RWPE2 (cell line): Measurements from ENCODE around the gene COX7B2.

Source experiments
- ATAC-seq: fragments of 200-7000 bp; cut with Tn5 transposase; 3 replicates; pipeline ENCODE4 v1.9.1; 2021; ENCODE audit warnings: low read depth
- DNase-seq: peaks from one replicate; pipeline ENCODE4 v3.0.0-alpha.2; 2020; ENCODE audit warnings: low spot score
- H3K27ac ChIP-seq: fragments of 450-650 bp; 2 replicates; pipeline ENCODE4 v1.5.1; 2017; ENCODE audit warnings: mild to moderate bottlenecking; ENCODE audit not compliant: poor library complexity, severe bottlenecking
- H3K27me3 ChIP-seq: fragments of 250-450 bp; sonication (Bioruptor Pico); 2 replicates; pipeline ENCODE4 v1.5.1; 2021; ENCODE audit warnings: mild to moderate bottlenecking, moderate library complexity; ENCODE audit not compliant: insufficient read depth, poor library complexity, severe bottlenecking
- H3K36me3 ChIP-seq: fragments of 250-450 bp; sonication (Bioruptor Pico); 2 replicates; pipeline ENCODE4 v1.5.1; 2020; ENCODE audit warnings: low read depth, mild to moderate bottlenecking, moderate library complexity
- H3K4me1 ChIP-seq: fragments of 250-450 bp; sonication (Bioruptor Pico); 2 replicates; pipeline ENCODE4 v1.5.1; 2021; ENCODE audit warnings: mild to moderate bottlenecking, moderate library complexity; ENCODE audit not compliant: insufficient read depth, poor library complexity, severe bottlenecking
- H3K4me3 ChIP-seq: fragments of 250-450 bp; sonication (Bioruptor Pico); 2 replicates; pipeline ENCODE4 v1.5.1; 2021; ENCODE audit warnings: mild to moderate bottlenecking, moderate library complexity; ENCODE audit not compliant: severe bottlenecking
- H3K9me3 ChIP-seq: fragments of 250-450 bp; sonication (Bioruptor Pico); 2 replicates; pipeline ENCODE4 v1.5.1; 2021; ENCODE audit warnings: mild to moderate bottlenecking, moderate library complexity; ENCODE audit not compliant: severe bottlenecking
- CTCF ChIP-seq: fragments of 450-650 bp; IDR thresholded peaks from one replicate; pipeline ENCODE4 v1.5.1; 2017; ENCODE audit warnings: mild to moderate bottlenecking, moderate library complexity; ENCODE audit not compliant: poor library complexity, severe bottlenecking

Gene COX7B2

GRCh38 chr4:46817806-46818205, 91.2 kb downstream of the COX7B2 start:
- DNase-seq, result no peak
- H3K4me3 ChIP-seq, result no peak overlapping the region
- no peaks in the 10 kb centered on the region for H3K36me3 ChIP-seq
- no peaks in the 10 kb centered on the region for H3K4me1 ChIP-seq
- H3K9me3 ChIP-seq, result no peaks in the 10 kb centered on the region
- no peak for TF ChIP-seq CTCF
- peaks cover 4% of the 10 kb centered on the region for H3K27me3 ChIP-seq
- ATAC-seq, result no peak
- H3K27ac ChIP-seq, result no peak overlapping the region

GRCh38 chr4:46804781-46805413, 104.1 kb downstream of the COX7B2 start:
- Histone ChIP-seq H3K36me3 (no peaks in the 10 kb centered on the region), H3K27ac (no peak overlapping the region), H3K27me3 (peaks cover 2% of the 10 kb centered on the region), H3K4me3 (no peak overlapping the region), H3K9me3 (no peaks in the 10 kb centered on the region), H3K4me1 (no peaks in the 10 kb centered on the region)
- no peak for ATAC-seq
- DNase-seq, result no peak
- no peak for TF ChIP-seq CTCF

GRCh38 chr4:46793036-46793435, 116.0 kb downstream of the COX7B2 start:
- Histone ChIP-seq H3K4me3 (no peak overlapping the region), H3K9me3 (no peaks in the 10 kb centered on the region), H3K36me3 (no peaks in the 10 kb centered on the region), H3K4me1 (no peaks in the 10 kb centered on the region), H3K27ac (no peak overlapping the region), H3K27me3 (peaks cover 3% of the 10 kb centered on the region)
- no peak for ATAC-seq
- DNase-seq, result no peak
- TF ChIP-seq CTCF, result no peak

GRCh38 chr4:46781434-46782092, 127.5 kb downstream of the COX7B2 start:
- no peak for TF ChIP-seq CTCF
- DNase-seq, result peak; percentile 34
- ATAC-seq, result no peak
- Histone ChIP-seq H3K4me3 (no peak overlapping the region), H3K27me3 (no peaks in the 10 kb centered on the region), H3K27ac (no peak overlapping the region), H3K9me3 (no peaks in the 10 kb centered on the region), H3K36me3 (no peaks in the 10 kb centered on the region), H3K4me1 (no peaks in the 10 kb centered on the region)

GRCh38 chr4:46765465-46765864, 143.6 kb downstream of the COX7B2 start:
- H3K4me1 ChIP-seq, result no peaks in the 10 kb centered on the region
- no peaks in the 10 kb centered on the region for H3K9me3 ChIP-seq
- H3K27ac ChIP-seq, result no peak overlapping the region
- no peak for TF ChIP-seq CTCF
- no peak overlapping the region for H3K4me3 ChIP-seq
- peak; percentile 20 for DNase-seq
- H3K27me3 ChIP-seq, result no peaks in the 10 kb centered on the region
- ATAC-seq, result no peak
- H3K36me3 ChIP-seq, result no peaks in the 10 kb centered on the region
